ENCODE data around the gene SEMA3C. TPM values are rescaled to one million over a fixed set of nuclear protein-coding genes. Genes with fewer than 3 reads are reported as not detected.

SEMA3C gene
- total and polyA plus RNA-seq, 2 donors (not counting 1 experiment from before 2014, with no cell fraction given): 0.06 TPM; not detected in 1

- H3K27ac Mint-ChIP-seq: no peak overlapping the region
- H3K9ac ChIP-seq (ENCODE audit: low read length): no peak overlapping the region
- H3K27me3 Mint-ChIP-seq: no peaks in the 10 kb centered on the region
- intact Hi-C loops (cut with micrococcal nuclease): no loop called here
- no peaks in the 10 kb centered on the region for H3K79me2 ChIP-seq (ENCODE audit: control insufficient read depth, insufficient read depth, low read length)
- no peak overlapping the region for H3K4me2 ChIP-seq (replicated peaks; ENCODE audit: low read depth, low read length, poor library complexity, severe bottlenecking)
- H3K27ac ChIP-seq (ENCODE audit: low read length in 2 of 2): no peak overlapping the region
- 87% methylated on average over 3 of the region's 5 CpGs for WGBS (ENCODE audit: insufficient coverage)
- no peak for ATAC-seq (ENCODE audit: low read depth)
- ChIA-PET CTCF (no interaction called here), POLR2A (no interaction called here)
- H3K4me3 Mint-ChIP-seq: no peak overlapping the region
- no peaks in the 10 kb centered on the region for H3K4me1 ChIP-seq (ENCODE audit: control insufficient read depth in 2 of 2, insufficient read depth in 2 of 2, low read length in 2 of 2)
- H3K4me1 Mint-ChIP-seq: no peaks in the 10 kb centered on the region
- no peaks in the 10 kb centered on the region for H3K27me3 ChIP-seq (replicated peaks in 1 of 4; ENCODE audit: control extremely low read depth in 1 of 4, control insufficient read depth in 3 of 4, insufficient read depth in 4 of 4, low read length in 3 of 4)
- no peak for TF ChIP-seq EZH2 (IDR thresholded peaks at IDR 0.05; ENCODE audit: borderline replicate concordance, insufficient read depth, low read depth, low read length, poor library complexity, severe bottlenecking)
- no peak for TF ChIP-seq CTCF (IDR thresholded peaks at IDR 0.05)
- H3K4me3 ChIP-seq (ENCODE audit: control extremely low read depth in 1 of 5, extremely low read depth in 1 of 5, insufficient read depth in 1 of 5, low read depth in 2 of 5, low read length in 4 of 5): no peak overlapping the region
- DNase-seq: no peak
- no peak overlapping the region for H2AFZ ChIP-seq (ENCODE audit: insufficient read depth, low read depth, low read length, poor library complexity, severe bottlenecking)
- peaks cover 6% of the 10 kb centered on the region for H3K9me3 Mint-ChIP-seq (ENCODE audit: insufficient read depth)
- no peaks in the 10 kb centered on the region for H3K36me3 ChIP-seq (replicated peaks in 1 of 2; ENCODE audit: control extremely low read depth in 1 of 2, control insufficient read depth in 1 of 2, extremely low read depth in 1 of 2, insufficient read depth in 2 of 2, low read length in 1 of 2)
- peaks cover 0 to 2% (median 0%) of the 10 kb centered on the region in 3 donors for H3K9me3 ChIP-seq (ENCODE audit: control extremely low read depth in 1 of 3, control insufficient read depth in 2 of 3, insufficient read depth in 1 of 3, low read length in 2 of 3)
- no peaks in the 10 kb centered on the region for H4K20me1 ChIP-seq (ENCODE audit: control insufficient read depth, insufficient read depth, low read length, poor library complexity, severe bottlenecking)
Measured at GRCh38 chr7:80967917-80968297, 49.1 kb upstream of the SEMA3C start.

GRCh38 chr7:80967071-80967916 is 48.4 kb upstream of the SEMA3C start:
- no peaks in the 10 kb centered on the region for H3K27me3 ChIP-seq (replicated peaks in 1 of 4; ENCODE audit: control extremely low read depth in 1 of 4, control insufficient read depth in 3 of 4, insufficient read depth in 4 of 4, low read length in 3 of 4)
- H3K9me3 ChIP-seq (ENCODE audit: control extremely low read depth in 1 of 3, control insufficient read depth in 2 of 3, insufficient read depth in 1 of 3, low read length in 2 of 3): peaks cover 0 to 2% (median 0%) of the 10 kb centered on the region in 3 donors
- H3K9ac ChIP-seq (ENCODE audit: low read length): no peak overlapping the region
- no peaks in the 10 kb centered on the region for H4K20me1 ChIP-seq (ENCODE audit: control insufficient read depth, insufficient read depth, low read length, poor library complexity, severe bottlenecking)
- no peak overlapping the region for H2AFZ ChIP-seq (ENCODE audit: insufficient read depth, low read depth, low read length, poor library complexity, severe bottlenecking)
- H3K27me3 Mint-ChIP-seq: no peaks in the 10 kb centered on the region
- no peaks in the 10 kb centered on the region for H3K36me3 ChIP-seq (replicated peaks in 1 of 2; ENCODE audit: control extremely low read depth in 1 of 2, control insufficient read depth in 1 of 2, extremely low read depth in 1 of 2, insufficient read depth in 2 of 2, low read length in 1 of 2)
- no peak overlapping the region for H3K27ac Mint-ChIP-seq
- H3K9me3 Mint-ChIP-seq (ENCODE audit: insufficient read depth): peaks cover 6% of the 10 kb centered on the region
- H3K4me3 ChIP-seq (ENCODE audit: control extremely low read depth in 1 of 5, extremely low read depth in 1 of 5, insufficient read depth in 1 of 5, low read depth in 2 of 5, low read length in 4 of 5): no peak overlapping the region
- H3K79me2 ChIP-seq (ENCODE audit: control insufficient read depth, insufficient read depth, low read length): no peaks in the 10 kb centered on the region
- H3K4me2 ChIP-seq (replicated peaks; ENCODE audit: low read depth, low read length, poor library complexity, severe bottlenecking): no peak overlapping the region
- ChIA-PET CTCF (no interaction called here), POLR2A (no interaction called here)
- ATAC-seq (ENCODE audit: low read depth) (no peak), DNase-seq (no peak)
- no peaks in the 10 kb centered on the region for H3K4me1 ChIP-seq (ENCODE audit: control insufficient read depth in 2 of 2, insufficient read depth in 2 of 2, low read length in 2 of 2)
- H3K27ac ChIP-seq (ENCODE audit: low read length in 2 of 2): no peak overlapping the region
- TF ChIP-seq EZH2 (IDR thresholded peaks at IDR 0.05; ENCODE audit: borderline replicate concordance, insufficient read depth, low read depth, low read length, poor library complexity, severe bottlenecking) (no peak), CTCF (IDR thresholded peaks at IDR 0.05) (no peak)
- no peak overlapping the region for H3K4me3 Mint-ChIP-seq
- intact Hi-C loops (cut with micrococcal nuclease): no loop called here
- no peaks in the 10 kb centered on the region for H3K4me1 Mint-ChIP-seq
- no CpG with 5 or more reads among the region's 3 CpGs for WGBS (ENCODE audit: insufficient coverage)

Data from B cell (primary cell).